ENCODE data around the gene ARPC1A.
A peak's percentile ranks its signal among the peaks of the same experiment; 100 is the strongest.

Gene ARPC1A

GRCh38 chr7:99392046-99392445 is 66.3 kb downstream of the ARPC1A start:
- no peak for DNase-seq

- DNase-seq = peak; percentile 47
Measured at GRCh38 chr7:99392659-99393354, 67.1 kb downstream of the ARPC1A start.

- DNase-seq = no peak
Measured at GRCh38 chr7:99393355-99394187, 67.9 kb downstream of the ARPC1A start.

- no peak for DNase-seq
Measured at GRCh38 chr7:99394188-99394502, 68.4 kb downstream of the ARPC1A start.

GRCh38 chr7:99395616-99396327 is 70.1 kb downstream of the ARPC1A start:
- DNase-seq = no peak

- DNase-seq = no peak
Measured at GRCh38 chr7:99396418-99397296, 71.0 kb downstream of the ARPC1A start.

GRCh38 chr7:99397297-99397983 is 71.7 kb downstream of the ARPC1A start:
- DNase-seq = no peak

- no peak for DNase-seq
Measured at GRCh38 chr7:99398891-99399445, 73.3 kb downstream of the ARPC1A start.

- DNase-seq = no peak
Measured at GRCh38 chr7:99399597-99399996, 73.9 kb downstream of the ARPC1A start.

- DNase-seq = no peak
Measured at GRCh38 chr7:99402854-99403253, 77.2 kb downstream of the ARPC1A start.

- no peak for DNase-seq
Measured at GRCh38 chr7:99403764-99404163, 78.1 kb downstream of the ARPC1A start.

- DNase-seq = no peak
Measured at GRCh38 chr7:99404235-99404976, 78.7 kb downstream of the ARPC1A start.

- no peak for DNase-seq
Measured at GRCh38 chr7:99404977-99405320, 79.3 kb downstream of the ARPC1A start.

- DNase-seq = no peak
Measured at GRCh38 chr7:99406557-99406956, 80.9 kb downstream of the ARPC1A start.

GRCh38 chr7:99407872-99408378 is 82.2 kb downstream of the ARPC1A start:
- peak; percentile 52 for DNase-seq

- peak; percentile 95 for DNase-seq
Measured at GRCh38 chr7:99408379-99409191, 82.9 kb downstream of the ARPC1A start, which contains the start of the genes BUD31 and PDAP1. Gene BUD31, plus strand, starts transcription at chr7:99408969. Its CDS starts 2,124 bp downstream, at chr7:99411093. Gene PDAP1, minus strand, starts transcription at chr7:99408597. Its CDS starts 49 bp downstream, at chr7:99408548.

- peak; percentile 8 for DNase-seq
Measured at GRCh38 chr7:99409192-99409572, 83.5 kb downstream of the ARPC1A start.

- DNase-seq = no peak
Measured at GRCh38 chr7:99409806-99410205, 84.1 kb downstream of the ARPC1A start.

GRCh38 chr7:99410635-99411034 is 84.9 kb downstream of the ARPC1A start:
- no peak for DNase-seq

Data from suppressor macrophage treated with lipopolysaccharide for 4 hours (primary cell).